ENCODE results near the gene FOXK2. TPM values are rescaled to one million over a fixed set of nuclear protein-coding genes. Genes with fewer than 3 reads are reported as not detected.

The FOXK2 gene
- total RNA-seq, 1 donor from 2014 or later = 88.3 TPM

- TF ChIP-seq CTCF (IDR thresholded peaks at IDR 0.05; ENCODE audit: unreplicated experiment) = no peak
- no peak for DNase-seq (ENCODE audit: low spot score in 2 of 2, unreplicated experiment in 2 of 2)
- peak overlapping the region; percentile 96 for H3K27ac Mint-ChIP-seq
- no peaks in the 10 kb centered on the region for H3K27me3 Mint-ChIP-seq (ENCODE audit: low read depth)
- H3K36me3 Mint-ChIP-seq = peaks cover 14% of the 10 kb centered on the region
- peaks cover 24% of the 10 kb centered on the region for H3K4me1 Mint-ChIP-seq
- H3K9me3 Mint-ChIP-seq = no peaks in the 10 kb centered on the region
- H3K4me3 Mint-ChIP-seq = peak overlapping the region; percentile 67
These were observed 74.1 kb downstream of the FOXK2 start for GRCh38 chr17:82593590-82594087.

- peaks cover 24% of the 10 kb centered on the region for H3K4me1 Mint-ChIP-seq
- H3K4me3 Mint-ChIP-seq = peak overlapping the region; percentile 49
- no peak for TF ChIP-seq CTCF (IDR thresholded peaks at IDR 0.05; ENCODE audit: unreplicated experiment)
- no peak for DNase-seq (ENCODE audit: low spot score in 2 of 2, unreplicated experiment in 2 of 2)
- H3K36me3 Mint-ChIP-seq = peaks cover 14% of the 10 kb centered on the region
- peak overlapping the region; percentile 96 for H3K27ac Mint-ChIP-seq
- no peaks in the 10 kb centered on the region for H3K27me3 Mint-ChIP-seq (ENCODE audit: low read depth)
- no peaks in the 10 kb centered on the region for H3K9me3 Mint-ChIP-seq
These were observed 75.0 kb downstream of the FOXK2 start for GRCh38 chr17:82594571-82594970.

GRCh38 chr17:82595893-82596292 lies 76.4 kb downstream of the FOXK2 start:
- Mint-ChIP-seq H3K27ac (no peak overlapping the region), H3K9me3 (no peaks in the 10 kb centered on the region), H3K36me3 (peaks cover 16% of the 10 kb centered on the region), H3K27me3 (ENCODE audit: low read depth) (no peaks in the 10 kb centered on the region), H3K4me1 (peaks cover 24% of the 10 kb centered on the region), H3K4me3 (no peak overlapping the region)
- TF ChIP-seq CTCF (IDR thresholded peaks at IDR 0.05; ENCODE audit: unreplicated experiment) = no peak
- no peak for DNase-seq (ENCODE audit: low spot score in 2 of 2, unreplicated experiment in 2 of 2)

GRCh38 chr17:82596296-82596695 lies 76.8 kb downstream of the FOXK2 start:
- no peak for DNase-seq (ENCODE audit: low spot score in 2 of 2, unreplicated experiment in 2 of 2)
- Mint-ChIP-seq H3K36me3 (peaks cover 20% of the 10 kb centered on the region), H3K9me3 (no peaks in the 10 kb centered on the region), H3K4me1 (peaks cover 24% of the 10 kb centered on the region), H3K4me3 (no peak overlapping the region), H3K27ac (no peak overlapping the region), H3K27me3 (ENCODE audit: low read depth) (no peaks in the 10 kb centered on the region)
- no peak for TF ChIP-seq CTCF (IDR thresholded peaks at IDR 0.05; ENCODE audit: unreplicated experiment)

GRCh38 chr17:82596837-82597672 lies 77.5 kb downstream of the FOXK2 start:
- no peak for DNase-seq (ENCODE audit: low spot score in 2 of 2, unreplicated experiment in 2 of 2)
- H3K4me1 Mint-ChIP-seq = peaks cover 24% of the 10 kb centered on the region
- TF ChIP-seq CTCF (IDR thresholded peaks at IDR 0.05; ENCODE audit: unreplicated experiment) = no peak
- H3K27me3 Mint-ChIP-seq (ENCODE audit: low read depth) = no peaks in the 10 kb centered on the region
- H3K36me3 Mint-ChIP-seq = peaks cover 28% of the 10 kb centered on the region
- H3K27ac Mint-ChIP-seq = no peak overlapping the region
- no peak overlapping the region for H3K4me3 Mint-ChIP-seq
- no peaks in the 10 kb centered on the region for H3K9me3 Mint-ChIP-seq
